AG08396 (cell line): ENCODE data around the gene MFSD2B.

Experiments used
- DNase-seq: peaks from one replicate; pipeline ENCODE4 v3.0.0; 2012; ENCODE audit warnings: low spot score, mixed read lengths

The MFSD2B gene

DNA sequence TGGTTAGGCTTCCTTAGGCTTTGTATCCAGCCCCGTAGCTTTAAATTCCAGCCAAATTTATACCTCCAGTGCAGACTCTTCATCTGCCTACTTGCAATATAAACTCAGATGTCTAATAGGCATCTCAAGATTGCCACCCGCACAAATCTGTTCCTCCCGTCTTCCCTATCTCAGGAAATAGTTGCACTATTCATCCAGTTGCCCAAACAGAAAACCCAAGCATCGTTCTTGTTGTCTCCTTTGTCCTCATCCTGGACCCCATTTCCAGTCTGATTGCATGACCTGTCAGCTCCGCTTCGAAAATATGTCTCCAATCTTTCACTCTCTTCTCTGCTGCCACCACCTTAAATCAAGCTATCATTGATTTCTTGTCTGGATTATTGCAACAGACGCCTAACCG, 41.9 kb downstream of the MFSD2B start:
- DNase-seq: no peak

DNA sequence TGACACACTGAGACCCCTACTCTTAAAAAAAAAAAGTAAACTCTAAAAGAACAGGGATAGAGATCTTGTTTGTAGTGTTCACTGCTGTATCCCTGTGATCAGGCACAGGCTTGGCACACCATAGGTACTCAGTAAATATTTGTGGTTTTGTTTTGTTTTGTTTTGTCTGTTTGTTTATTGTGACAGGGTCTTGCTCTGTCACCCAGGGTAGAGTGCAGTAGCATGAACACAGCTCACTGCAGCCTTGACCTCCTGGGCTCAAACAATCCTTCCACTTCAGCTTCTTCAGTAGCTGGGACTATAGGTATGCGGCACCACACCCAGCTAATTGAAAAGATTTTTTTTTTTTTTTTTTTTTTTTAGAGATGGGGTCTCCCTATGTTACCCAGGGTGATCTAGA, 43.1 kb downstream of the MFSD2B start:
- DNase-seq: no peak

DNA sequence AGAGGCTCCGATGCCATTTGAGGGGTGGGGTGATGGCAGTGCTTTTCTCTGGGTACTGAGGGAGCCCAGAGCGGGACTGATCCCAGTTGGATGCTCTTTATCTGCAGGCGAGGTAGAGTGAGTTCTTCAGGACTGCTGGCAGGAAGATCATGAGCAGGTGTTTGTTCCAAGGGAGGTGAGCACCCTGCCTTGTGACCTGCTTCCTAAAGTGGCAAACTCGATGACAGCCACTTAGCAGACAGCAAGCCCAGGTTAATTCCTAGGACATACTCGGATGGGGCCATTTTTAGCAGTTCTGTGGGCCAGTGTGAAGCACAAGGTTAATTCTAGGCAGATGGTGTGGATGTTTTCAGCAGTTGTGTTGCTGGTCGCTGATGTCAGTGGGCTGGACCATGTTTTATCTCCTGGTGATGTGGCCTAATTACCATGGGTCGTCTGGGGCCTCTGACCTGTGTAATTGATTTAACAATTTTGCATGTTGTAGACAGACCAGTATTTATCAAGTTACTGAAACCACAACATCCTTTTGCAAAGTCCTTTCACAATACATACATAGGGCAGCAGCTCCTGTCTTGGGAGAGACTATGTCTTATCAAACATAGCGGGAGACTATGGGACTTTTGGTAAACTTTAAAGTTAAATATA, 44.6 kb downstream of the MFSD2B start:
- DNase-seq: no peak

DNA sequence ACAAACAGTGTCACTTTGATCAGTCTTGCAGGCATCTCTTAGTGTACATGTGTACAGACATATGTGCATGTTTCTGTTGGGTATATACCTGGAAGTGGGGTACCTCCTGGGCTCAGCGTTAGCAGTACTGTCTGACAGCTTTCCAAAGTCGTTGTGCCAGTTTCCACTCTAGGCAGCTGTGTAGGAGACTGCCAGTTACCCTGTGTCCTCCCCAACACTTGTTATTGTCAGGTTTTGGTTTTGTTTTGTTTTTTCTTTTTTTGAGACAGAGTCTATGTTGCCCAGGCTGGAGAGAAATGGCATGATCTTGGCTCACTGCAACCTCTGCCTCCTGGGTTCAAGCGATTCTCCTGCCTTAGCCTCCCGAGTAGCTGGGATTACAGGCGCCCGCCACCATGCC, 45.9 kb downstream of the MFSD2B start:
- no peak for DNase-seq

DNA sequence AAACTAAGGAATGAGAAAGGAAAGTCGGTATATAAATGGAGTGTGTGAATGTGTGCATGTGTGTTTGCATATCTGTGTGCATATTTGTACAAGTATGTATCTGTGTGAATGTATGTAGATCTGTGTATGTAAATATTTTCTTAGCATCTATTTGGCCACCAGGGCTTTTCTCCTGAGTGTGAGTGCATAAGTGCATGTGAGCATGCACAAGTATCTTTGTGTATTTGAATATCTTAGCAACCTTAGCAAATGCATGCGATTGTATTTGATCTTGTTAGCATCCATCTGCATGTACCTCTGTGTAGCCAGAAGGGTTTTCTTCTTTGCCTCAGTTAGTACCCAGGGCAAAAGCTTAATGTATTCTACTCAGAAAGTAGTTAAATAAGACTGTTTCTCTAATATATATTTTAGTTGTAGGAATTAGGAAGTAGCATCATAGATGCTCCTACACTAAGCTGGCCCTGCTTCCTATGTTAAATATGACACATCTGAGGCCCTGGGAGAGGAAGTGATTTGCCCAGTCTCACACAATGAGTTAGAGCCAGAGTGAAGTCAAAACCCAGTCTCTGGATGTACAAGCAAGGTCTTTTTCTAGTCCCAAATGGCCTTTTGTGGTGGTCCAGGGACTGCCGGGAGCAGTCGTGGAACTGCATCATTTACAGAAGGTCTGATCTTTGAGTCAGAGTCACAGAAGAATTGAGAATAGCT, 48.8 kb downstream of the MFSD2B start:
- no peak for DNase-seq

DNA sequence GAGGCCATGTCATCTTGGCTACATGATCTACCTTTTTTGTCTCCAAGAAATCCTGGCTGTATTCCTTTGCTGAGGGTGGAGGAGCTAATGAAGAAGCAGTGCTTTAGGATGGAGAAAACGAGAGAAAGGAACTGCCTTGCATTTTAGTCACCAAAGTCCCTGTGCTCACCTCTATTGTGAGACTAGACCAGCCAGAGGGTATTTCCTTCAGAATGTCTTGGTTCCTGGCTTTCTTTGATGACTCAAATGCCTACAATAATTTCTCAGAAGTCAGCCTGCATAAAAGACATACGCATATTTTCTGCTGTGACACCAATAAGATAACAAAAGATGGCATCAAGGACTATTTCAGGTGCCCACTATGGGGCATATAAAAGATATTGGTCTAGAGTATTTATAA, 55.5 kb downstream of the MFSD2B start:
- no peak for DNase-seq

DNA sequence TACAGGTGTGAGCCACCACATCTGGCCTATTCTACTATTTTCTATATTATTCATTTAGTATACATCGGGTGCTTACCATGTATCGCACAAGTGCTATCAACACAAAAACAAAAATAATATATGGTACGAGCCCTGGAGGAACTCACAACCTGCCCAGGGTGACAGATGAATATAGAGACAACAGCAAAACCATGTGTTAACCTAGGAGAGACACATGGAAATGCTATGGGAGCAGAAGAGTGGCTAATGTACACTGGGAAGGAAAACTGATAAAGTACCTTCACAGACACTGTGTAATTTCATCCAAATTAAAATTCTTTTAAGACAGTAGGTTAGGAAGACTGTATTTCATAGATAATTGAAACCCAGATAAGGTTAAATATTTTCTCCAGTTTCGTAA, 62.4 kb downstream of the MFSD2B start:
- no peak for DNase-seq

DNA sequence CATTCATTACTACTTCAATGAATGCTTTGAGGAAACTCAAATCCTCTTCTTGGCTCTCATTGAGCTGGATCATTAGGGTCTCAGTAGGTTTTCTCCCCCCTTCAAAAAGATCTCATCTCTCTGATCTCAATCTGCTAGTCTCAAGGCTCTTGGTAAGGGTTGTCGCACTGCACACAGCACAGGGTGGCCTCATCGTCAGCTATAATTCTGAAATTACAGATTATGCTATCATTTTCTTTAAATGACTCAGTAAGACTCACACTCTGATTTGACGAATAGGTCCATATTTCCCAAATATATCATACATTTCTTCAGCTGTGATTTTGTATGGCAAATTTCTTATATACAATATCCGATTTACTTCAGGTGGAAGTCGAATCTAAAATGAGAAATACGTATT, 63.9 kb downstream of the MFSD2B start:
- no peak for DNase-seq

DNA sequence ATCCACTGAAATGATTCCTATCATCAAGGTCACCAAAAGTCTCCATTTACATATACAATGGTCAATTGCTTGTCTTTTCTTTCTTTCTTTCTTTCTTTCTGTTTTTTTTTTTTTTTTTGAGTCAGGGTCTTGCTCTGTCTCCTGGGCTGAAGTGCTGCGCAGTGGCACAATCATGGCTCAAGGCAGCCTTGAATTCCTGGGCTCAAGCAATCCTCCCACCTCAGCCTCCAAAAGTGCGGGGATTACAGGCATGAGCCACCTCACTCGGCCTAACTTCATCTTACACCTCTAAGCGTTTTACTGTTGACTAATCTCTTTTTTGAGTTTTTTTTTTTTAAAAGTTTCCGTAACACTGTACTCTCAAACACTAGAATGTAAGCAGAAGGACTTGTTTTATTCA, 65.4 kb downstream of the MFSD2B start:
- no peak for DNase-seq
